Measurements from ENCODE around the gene CHADL. TPM values are rescaled to one million over a fixed set of nuclear protein-coding genes. Genes with fewer than 3 reads are reported as not detected.

The CHADL gene
- total and polyA plus RNA-seq, 12 donors = 0.15 to 21.9 (median 3.4) TPM

DNA sequence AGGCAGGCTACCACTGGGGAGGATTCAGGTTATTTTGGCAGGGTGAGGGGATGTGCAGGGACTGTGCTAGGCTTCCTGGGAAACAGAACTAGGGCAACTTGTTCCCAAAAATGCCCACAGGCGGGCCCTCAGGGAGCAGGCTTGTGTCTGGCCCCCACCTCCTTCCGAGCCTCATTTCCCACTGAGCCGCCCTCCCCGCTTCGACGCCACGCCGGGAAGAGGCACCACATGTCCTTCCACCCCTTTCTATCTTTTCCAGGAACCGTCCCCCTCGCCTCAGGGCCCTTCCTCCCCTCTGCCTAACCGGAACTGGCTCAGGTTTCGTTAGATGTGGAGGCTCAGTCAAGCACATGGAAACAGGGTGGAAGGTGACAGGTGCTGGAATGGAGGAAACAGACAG is 9.4 kb upstream of the CHADL start:
- Histone ChIP-seq H3K27ac (no peak overlapping the region), H3K36me3 (replicated peaks in 1 of 2) (peaks cover 0 to 88% of the 10 kb centered on the region in 2 donors), H3K27me3 (no peaks in the 10 kb centered on the region), H3K9me3 (replicated peaks in 1 of 3) (no peaks in the 10 kb centered on the region), H3K4me3 (no peak overlapping the region), H3K4me1 (replicated peaks in 1 of 2) (peaks cover 0 to 12% of the 10 kb centered on the region in 2 donors)
- WGBS, 4 donors = 94 to 95% (median 95%) methylated on average over 12 of the region's 12 CpGs
- intact Hi-C loops (cut with DNase I) = no loop called here
- TF ChIP-seq POLR2A (IDR thresholded peaks at IDR 0.05) = no peak
- TF ChIP-seq, protein P1, sequence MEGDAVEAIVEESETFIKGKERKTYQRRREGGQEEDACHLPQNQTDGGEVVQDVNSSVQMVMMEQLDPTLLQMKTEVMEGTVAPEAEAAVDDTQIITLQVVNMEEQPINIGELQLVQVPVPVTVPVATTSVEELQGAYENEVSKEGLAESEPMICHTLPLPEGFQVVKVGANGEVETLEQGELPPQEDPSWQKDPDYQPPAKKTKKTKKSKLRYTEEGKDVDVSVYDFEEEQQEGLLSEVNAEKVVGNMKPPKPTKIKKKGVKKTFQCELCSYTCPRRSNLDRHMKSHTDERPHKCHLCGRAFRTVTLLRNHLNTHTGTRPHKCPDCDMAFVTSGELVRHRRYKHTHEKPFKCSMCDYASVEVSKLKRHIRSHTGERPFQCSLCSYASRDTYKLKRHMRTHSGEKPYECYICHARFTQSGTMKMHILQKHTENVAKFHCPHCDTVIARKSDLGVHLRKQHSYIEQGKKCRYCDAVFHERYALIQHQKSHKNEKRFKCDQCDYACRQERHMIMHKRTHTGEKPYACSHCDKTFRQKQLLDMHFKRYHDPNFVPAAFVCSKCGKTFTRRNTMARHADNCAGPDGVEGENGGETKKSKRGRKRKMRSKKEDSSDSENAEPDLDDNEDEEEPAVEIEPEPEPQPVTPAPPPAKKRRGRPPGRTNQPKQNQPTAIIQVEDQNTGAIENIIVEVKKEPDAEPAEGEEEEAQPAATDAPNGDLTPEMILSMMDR (IDR thresholded peaks at IDR 0.05) = no peak
- DNase-seq = no peak

DNA sequence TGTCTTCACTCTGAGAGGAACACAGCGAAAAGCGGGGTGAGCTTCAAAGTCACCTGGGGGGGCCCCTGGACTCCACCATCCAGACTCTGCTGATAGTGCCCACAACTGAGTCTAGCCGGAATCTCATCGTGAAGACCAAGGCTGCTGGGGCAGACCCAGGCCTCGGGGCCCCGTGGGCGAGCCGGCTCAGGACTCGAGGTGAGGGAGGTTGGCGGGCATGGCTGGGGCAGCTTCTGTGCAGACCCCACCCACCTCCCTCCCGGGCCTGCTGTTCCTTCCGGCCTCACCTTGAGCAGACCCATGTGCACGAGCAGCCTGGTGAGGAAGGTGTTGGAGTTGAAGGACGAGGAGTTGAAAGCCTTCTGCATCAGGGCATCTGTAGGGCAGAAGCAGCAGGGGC is 8.7 kb upstream of the CHADL start:
- Histone ChIP-seq H3K36me3 (replicated peaks in 1 of 2) (peaks cover 0 to 85% of the 10 kb centered on the region in 2 donors), H3K9me3 (replicated peaks in 1 of 3) (no peaks in the 10 kb centered on the region), H3K4me3 (no peak overlapping the region), H3K27ac (peak overlapping the region in 2 of 5 donors; percentile 33 to 49), H3K4me1 (replicated peaks in 1 of 2) (peaks cover 0 to 12% of the 10 kb centered on the region in 2 donors), H3K27me3 (no peaks in the 10 kb centered on the region)
- TF ChIP-seq, protein P1 (IDR thresholded peaks at IDR 0.05) = no peak
- no peak for TF ChIP-seq POLR2A (IDR thresholded peaks at IDR 0.05)
- intact Hi-C loops (cut with DNase I) = no loop called here
- WGBS, 4 donors = 61 to 80% (median 71%) methylated on average over 2 to 14 of the region's 14 CpGs
- DNase-seq = no peak

DNA sequence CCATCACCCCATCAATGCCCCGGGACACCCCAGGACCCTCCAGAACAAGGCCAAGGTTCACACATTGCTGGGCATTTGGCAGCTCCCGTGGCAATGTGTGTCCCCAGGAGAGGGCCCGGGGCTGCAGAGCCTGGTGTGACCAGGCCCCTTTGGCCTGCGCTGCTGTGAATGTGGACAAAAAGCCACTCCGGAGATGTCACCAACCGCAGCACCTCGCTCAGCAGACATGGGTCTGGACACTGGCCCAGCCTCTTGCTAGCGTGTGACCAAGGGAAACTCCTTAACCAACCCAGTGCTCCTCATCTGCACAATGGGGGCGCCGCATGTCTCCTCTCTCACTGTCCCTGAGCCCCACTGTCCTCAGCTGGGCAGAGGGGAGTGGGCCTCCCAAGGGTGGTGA is 8.0 kb upstream of the CHADL start:
- Histone ChIP-seq H3K4me1 (replicated peaks in 1 of 2) (peaks cover 0 to 12% of the 10 kb centered on the region in 2 donors), H3K27me3 (no peaks in the 10 kb centered on the region), H3K27ac (peak overlapping the region in 2 of 5 donors; percentile 47 to 49), H3K4me3 (no peak overlapping the region), H3K36me3 (replicated peaks in 1 of 2) (peaks cover 0 to 78% of the 10 kb centered on the region in 2 donors), H3K9me3 (replicated peaks in 1 of 3) (no peaks in the 10 kb centered on the region)
- intact Hi-C loops (cut with DNase I) = no loop called here
- 92 to 93% methylated on average over 10 of the region's 10 CpGs; no CpG with 5 or more reads in 2 of the 4 donors for WGBS, 4 donors
- DNase-seq = no peak
- TF ChIP-seq, protein P1 (IDR thresholded peaks at IDR 0.05) = no peak
- no peak for TF ChIP-seq POLR2A (IDR thresholded peaks at IDR 0.05)

DNA sequence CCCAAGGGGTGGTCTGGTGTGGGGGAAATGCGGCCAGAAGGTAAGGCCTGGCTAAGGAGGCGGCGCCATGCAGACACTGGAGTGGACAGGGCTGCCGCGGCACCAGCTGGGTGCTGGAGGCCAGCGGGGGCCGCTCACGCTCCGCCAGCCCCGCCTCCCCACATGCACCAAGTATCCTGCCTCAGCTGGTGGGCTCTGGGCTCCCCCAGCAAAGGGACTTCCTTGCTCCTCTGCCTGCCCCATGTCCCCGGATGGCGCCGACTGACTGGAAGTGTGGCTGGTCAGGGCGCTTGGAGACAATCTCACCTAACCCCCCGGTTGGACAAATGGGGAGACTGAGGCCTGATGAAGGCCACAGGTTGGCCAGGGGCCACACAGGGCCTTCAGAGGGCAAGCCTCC is 7.6 kb upstream of the CHADL start:
- H3K4me3 ChIP-seq = no peak overlapping the region
- TF ChIP-seq, protein P1 (IDR thresholded peaks at IDR 0.05) = no peak
- WGBS, 4 donors = 85 to 97% (median 90%) methylated on average over 6 to 15 of the region's 15 CpGs
- intact Hi-C loops (cut with DNase I) = no loop called here
- peaks cover 0 to 73% of the 10 kb centered on the region in 2 donors for H3K36me3 ChIP-seq (replicated peaks in 1 of 2)
- no peaks in the 10 kb centered on the region for H3K9me3 ChIP-seq (replicated peaks in 1 of 3)
- peak overlapping the region in 3 of 5 donors; percentile 43 to 49 (median 47) for H3K27ac ChIP-seq
- DNase-seq = no peak
- peaks cover 0 to 12% of the 10 kb centered on the region in 2 donors for H3K4me1 ChIP-seq (replicated peaks in 1 of 2)
- no peaks in the 10 kb centered on the region for H3K27me3 ChIP-seq

Data from adrenal gland (tissue), 12 donors.